CD4-positive, alpha-beta T cell (primary cell): ENCODE results near the gene ZNF319. TPM values are rescaled to one million over a fixed set of nuclear protein-coding genes. Genes with fewer than 3 reads are reported as not detected.

ENCODE experiments used
- ATAC-seq: fragments of 200-7000 bp; cut with Tn5 transposase; one replicate; pipeline ENCODE4 v1.10.0; 2022; ENCODE audit warnings: mild to moderate bottlenecking; ENCODE audit not compliant: poor library complexity
- CTCF ChIA-PET: fragments of 350-600 bp; sonication (Branson Sonifier 250); formaldehyde crosslinking; loops from one replicate; lab custom pipeline; 2021; ENCODE audit warnings: antibody characterized with exemption, inconsistent platforms; lab: Charles Lee
- POLR2A ChIA-PET: fragments of 350-600 bp; sonication (Branson Sonifier 250); formaldehyde crosslinking; loops from one replicate; lab custom pipeline; 2021; ENCODE audit warnings: antibody characterized with exemption, inconsistent platforms; lab: Charles Lee
- DNase-seq, 14 experiments: peaks; one replicate each; pipeline ENCODE4 v3.0.0-alpha.2; 2013 to 2020; ENCODE audit warnings: mixed read lengths in 2 of 14
- H3K27ac ChIP-seq, 2 donors: one replicate each; pipeline versions ENCODE4 v1.5.1 to v1.7.0; 2013; ENCODE audit warnings: low read length in 2 of 2, low read depth in 1 of 2, mild to moderate bottlenecking in 1 of 2
- H3K27me3 ChIP-seq, 2 experiments: 1 replicate in 1 of 2; 2 replicates in 1 of 2; pipeline versions ENCODE4 v1.6.1 to v1.7.0; 2013; ENCODE audit warnings: low read length in 2 of 2, control low read depth in 1 of 2, mild to moderate bottlenecking in 1 of 2, moderate library complexity in 1 of 2; ENCODE audit not compliant: insufficient read depth in 2 of 2, control insufficient read depth in 1 of 2
- H3K36me3 ChIP-seq: one replicate; pipeline ENCODE4 v1.6.1; 2013; ENCODE audit warnings: low read length, control low read depth; ENCODE audit not compliant: insufficient read depth
- H3K4me1 ChIP-seq: one replicate; pipeline ENCODE4 v1.6.1; 2013; ENCODE audit warnings: low read length, control low read depth; ENCODE audit not compliant: insufficient read depth
- H3K4me3 ChIP-seq: one replicate; pipeline ENCODE4 v1.5.1; 2013; ENCODE audit warnings: mild to moderate bottlenecking, low read length, moderate library complexity
- H3K9me3 ChIP-seq, 2 experiments: 1 replicate in 1 of 2; 2 replicates in 1 of 2; pipeline versions ENCODE4 v1.6.1 to v1.7.0; 2013; ENCODE audit warnings: low read length in 2 of 2, mild to moderate bottlenecking in 2 of 2, control low read depth in 1 of 2, moderate library complexity in 1 of 2; ENCODE audit not compliant: control insufficient read depth in 1 of 2, insufficient read depth in 1 of 2
- H3K27ac Mint-ChIP-seq: one replicate; pipeline ENCODE4 v1.8.0; 2020; ENCODE audit warnings: mixed read lengths
- H3K27me3 Mint-ChIP-seq: one replicate; pipeline ENCODE4 v1.8.0; 2021; ENCODE audit warnings: mixed read lengths
- H3K36me3 Mint-ChIP-seq: one replicate; pipeline ENCODE4 v1.8.0; 2021; ENCODE audit warnings: low read depth, mixed read lengths
- H3K4me1 Mint-ChIP-seq: one replicate; pipeline ENCODE4 v1.8.0; 2021; ENCODE audit warnings: low read depth, mixed read lengths
- H3K4me3 Mint-ChIP-seq: one replicate; pipeline ENCODE4 v1.8.0; 2020; ENCODE audit warnings: mild to moderate bottlenecking, mixed read lengths
- H3K9me3 Mint-ChIP-seq: one replicate; pipeline ENCODE4 v1.8.0; 2020; ENCODE audit warnings: mixed read lengths
- CTCF ChIP-seq: fragments of 200-600 bp; IDR thresholded peaks from one replicate; pipeline ENCODE4 v1.8.0; 2022; ENCODE audit warnings: antibody characterized with exemption, mild to moderate bottlenecking
- intact Hi-C, 2 experiments: fragments of 100-400 bp; cut with DNase I in 1 of 2; cut with micrococcal nuclease in 1 of 2; formaldehyde crosslinking; loops; one replicate each; pipeline versions ENCODE4 v1.15.1 to v1.9.0; 2023 to 2025; cut with DNase I, micrococcal nuclease
- total RNA-seq, 174 experiments: library from RNA in 2 of 174; stranded (reverse) in 2 of 174; gene quantifications; one replicate each; pipeline ENCODE4 v1.2.3 and lab custom pipeline; 2021 to 2026

ZNF319 gene
- total RNA-seq, 2 experiments from 2014 or later: 11.4 to 12.9 TPM

- intact Hi-C loops: no loop called here
- no peak overlapping the region for H3K4me3 ChIP-seq
- no peak overlapping the region for H3K27ac ChIP-seq
- TF ChIP-seq CTCF: no peak
- no peaks in the 10 kb centered on the region for H3K27me3 ChIP-seq
- ChIA-PET CTCF (interaction anchor here (0.8 kb wide), 1 partner anchor 177 kb away, joined by 3 read pairs; no protein-coding TSS in a partner anchor), POLR2A (no interaction called here)
- no peaks in the 10 kb centered on the region for H3K36me3 ChIP-seq
- H3K4me1 ChIP-seq: no peaks in the 10 kb centered on the region
- ATAC-seq (no peak), DNase-seq (no peak)
- Mint-ChIP-seq H3K27me3 (peaks cover 4% of the 10 kb centered on the region), H3K9me3 (no peaks in the 10 kb centered on the region), H3K4me1 (no peaks in the 10 kb centered on the region), H3K4me3 (no peak overlapping the region), H3K27ac (no peak overlapping the region), H3K36me3 (no peaks in the 10 kb centered on the region)
- no peaks in the 10 kb centered on the region for H3K9me3 ChIP-seq
Measured at GRCh38 chr16:57971848-57972247, 28.6 kb downstream of the ZNF319 start.

GRCh38 chr16:57970970-57971369 is 29.5 kb downstream of the ZNF319 start, which contains the start of gene CNGB1:
Gene CNGB1, minus strand, starts transcription at chr16:57971128. Its CDS starts 3,842 bp downstream, at chr16:57967286.
- ATAC-seq: no peak
- no peak for DNase-seq
- Mint-ChIP-seq H3K9me3 (no peaks in the 10 kb centered on the region), H3K27ac (no peak within 1 kb of the TSS), H3K4me3 (no peak within 1 kb of the TSS), H3K27me3 (peaks cover 4% of the 10 kb centered on the region), H3K4me1 (no peaks in the 10 kb centered on the region), H3K36me3 (no peaks in the 10 kb centered on the region)
- Histone ChIP-seq H3K4me3 (no peak within 1 kb of the TSS), H3K36me3 (no peaks in the 10 kb centered on the region), H3K4me1 (no peaks in the 10 kb centered on the region), H3K9me3 (no peaks in the 10 kb centered on the region), H3K27me3 (no peaks in the 10 kb centered on the region), H3K27ac (no peak within 1 kb of the TSS)
- intact Hi-C loops: no loop called here
- ChIA-PET POLR2A (no interaction called here), CTCF (no interaction called here)
- no peak for TF ChIP-seq CTCF

GRCh38 chr16:57970319-57970718 is 30.2 kb downstream of the ZNF319 start:
- intact Hi-C loops: no loop called here
- Histone ChIP-seq H3K27ac (no peak overlapping the region), H3K36me3 (no peaks in the 10 kb centered on the region), H3K4me3 (no peak overlapping the region), H3K27me3 (no peaks in the 10 kb centered on the region), H3K9me3 (no peaks in the 10 kb centered on the region), H3K4me1 (no peaks in the 10 kb centered on the region)
- POLR2A ChIA-PET: no interaction called here
- Mint-ChIP-seq H3K4me3 (no peak overlapping the region), H3K36me3 (no peaks in the 10 kb centered on the region), H3K4me1 (no peaks in the 10 kb centered on the region), H3K27ac (no peak overlapping the region), H3K9me3 (no peaks in the 10 kb centered on the region), H3K27me3 (peaks cover 4% of the 10 kb centered on the region)
- no peak for TF ChIP-seq CTCF
- CTCF ChIA-PET: no interaction called here
- no peak for DNase-seq
- no peak for ATAC-seq
